ENCODE results near the gene CNOT8.

The CNOT8 gene

GRCh38 chr5:154849264-154849785, 9.1 kb upstream of the CNOT8 start:
- Histone ChIP-seq H3K9ac (ENCODE audit: low read depth, low read length) (no peak overlapping the region), H3K36me3 (ENCODE audit: insufficient read depth, low read length) (no peaks in the 10 kb centered on the region), H4K20me1 (ENCODE audit: insufficient read depth, low read length) (no peaks in the 10 kb centered on the region), H2AFZ (ENCODE audit: low read depth, low read length) (no peak overlapping the region), H3K4me1 (ENCODE audit: insufficient read depth, low read length) (no peaks in the 10 kb centered on the region), H3K79me2 (ENCODE audit: insufficient read depth, low read length) (no peaks in the 10 kb centered on the region), H3K4me3 (ENCODE audit: low read depth in 1 of 2, low read length in 2 of 2) (no peak overlapping the region), H3K27ac (ENCODE audit: low read length) (no peak overlapping the region), H3K4me2 (ENCODE audit: insufficient read depth, low read length) (no peak overlapping the region), H3K27me3 (ENCODE audit: insufficient read depth, low read length, poor library complexity) (no peaks in the 10 kb centered on the region), H3K9me3 (ENCODE audit: insufficient read depth, low read length, severe bottlenecking) (no peaks in the 10 kb centered on the region)
- TF ChIP-seq EZH2 (IDR thresholded peaks at IDR 0.05; ENCODE audit: borderline replicate concordance, low read depth, low read length, severe bottlenecking): no peak
- TF ChIP-seq CTCF (IDR thresholded peaks at IDR 0.05; ENCODE audit: borderline replicate concordance, extremely low read depth, low read length, poor library complexity, severe bottlenecking): no peak
- ATAC-seq (ENCODE audit: insufficient read depth, low read depth) (no peak), DNase-seq (no peak)

DNA sequence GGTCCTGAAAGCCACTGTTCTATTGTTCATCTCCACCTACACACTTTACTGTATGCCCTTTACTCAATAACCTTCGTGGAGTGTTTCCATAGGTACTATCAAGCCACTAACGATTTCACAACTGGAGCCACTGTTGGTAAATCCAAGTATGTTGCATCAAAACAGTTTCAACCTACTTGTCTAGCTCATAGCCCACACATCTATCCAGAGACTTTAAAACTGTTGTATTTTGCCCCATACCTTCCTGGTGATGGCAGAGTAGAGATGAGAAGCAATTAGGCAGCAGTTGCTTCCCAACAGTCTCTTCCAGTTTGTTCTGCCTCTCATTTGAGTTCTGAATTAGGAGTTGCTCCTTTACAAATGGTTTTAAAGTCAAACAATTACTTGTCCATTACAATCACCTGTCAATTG, 8.6 kb upstream of the CNOT8 start:
- Histone ChIP-seq H3K27ac (ENCODE audit: low read length) (no peak overlapping the region), H3K27me3 (ENCODE audit: insufficient read depth, low read length, poor library complexity) (no peaks in the 10 kb centered on the region), H3K36me3 (ENCODE audit: insufficient read depth, low read length) (no peaks in the 10 kb centered on the region), H3K4me2 (ENCODE audit: insufficient read depth, low read length) (no peak overlapping the region), H3K9ac (ENCODE audit: low read depth, low read length) (no peak overlapping the region), H2AFZ (ENCODE audit: low read depth, low read length) (no peak overlapping the region), H4K20me1 (ENCODE audit: insufficient read depth, low read length) (no peaks in the 10 kb centered on the region), H3K4me3 (ENCODE audit: low read depth in 1 of 2, low read length in 2 of 2) (no peak overlapping the region), H3K9me3 (ENCODE audit: insufficient read depth, low read length, severe bottlenecking) (no peaks in the 10 kb centered on the region), H3K79me2 (ENCODE audit: insufficient read depth, low read length) (no peaks in the 10 kb centered on the region), H3K4me1 (ENCODE audit: insufficient read depth, low read length) (no peaks in the 10 kb centered on the region)
- DNase-seq (no peak), ATAC-seq (ENCODE audit: insufficient read depth, low read depth) (no peak)
- TF ChIP-seq EZH2 (IDR thresholded peaks at IDR 0.05; ENCODE audit: borderline replicate concordance, low read depth, low read length, severe bottlenecking): no peak
- no peak for TF ChIP-seq CTCF (IDR thresholded peaks at IDR 0.05; ENCODE audit: borderline replicate concordance, extremely low read depth, low read length, poor library complexity, severe bottlenecking)

GRCh38 chr5:154850255-154851062, 8.0 kb upstream of the CNOT8 start, which contains the start of gene FAXDC2:
TSS of gene FAXDC2 (minus strand) at chr5:154850603. CDS start at chr5:154838178, 12,425 bp downstream.
- Histone ChIP-seq H3K36me3 (ENCODE audit: insufficient read depth, low read length) (no peaks in the 10 kb centered on the region), H3K9me3 (ENCODE audit: insufficient read depth, low read length, severe bottlenecking) (no peaks in the 10 kb centered on the region), H3K27me3 (ENCODE audit: insufficient read depth, low read length, poor library complexity) (no peaks in the 10 kb centered on the region), H3K27ac (ENCODE audit: low read length) (no peak within 1 kb of the TSS), H4K20me1 (ENCODE audit: insufficient read depth, low read length) (no peaks in the 10 kb centered on the region), H3K4me2 (ENCODE audit: insufficient read depth, low read length) (no peak within 1 kb of the TSS), H3K4me1 (ENCODE audit: insufficient read depth, low read length) (no peaks in the 10 kb centered on the region), H3K79me2 (ENCODE audit: insufficient read depth, low read length) (no peaks in the 10 kb centered on the region), H3K4me3 (ENCODE audit: low read depth in 1 of 2, low read length in 2 of 2) (no peak within 1 kb of the TSS), H2AFZ (ENCODE audit: low read depth, low read length) (no peak within 1 kb of the TSS), H3K9ac (ENCODE audit: low read depth, low read length) (no peak within 1 kb of the TSS)
- DNase-seq (no peak), ATAC-seq (ENCODE audit: insufficient read depth, low read depth) (no peak)
- TF ChIP-seq CTCF (IDR thresholded peaks at IDR 0.05; ENCODE audit: borderline replicate concordance, extremely low read depth, low read length, poor library complexity, severe bottlenecking): no peak
- no peak for TF ChIP-seq EZH2 (IDR thresholded peaks at IDR 0.05; ENCODE audit: borderline replicate concordance, low read depth, low read length, severe bottlenecking)

Measured in DND-41 (cell line).